Mesenteric fat pad (tissue), 1 donor: Measurements from ENCODE around the gene RFPL4A. TPM values are rescaled to one million over a fixed set of nuclear protein-coding genes. Genes with fewer than 3 reads are reported as not detected.

Source experiments
- DNase-seq: peaks from one replicate; pipeline ENCODE4 v3.0.0-alpha.2; 2020; ENCODE audit warnings: low spot score
- total RNA-seq: library from RNA; stranded (reverse); fragmentation: NEBNext Ultra II Directional; extraction: Animal tissue kit (Norgen Biotek cat#: 25700); gene quantifications from one replicate; pipeline ENCODE4 v1.2.1, GENCODE V29; 2021
- donor health status: DM: yes; HTN: yes; CAD: no.

RFPL4A gene
- total RNA-seq, 1 donor from 2014 or later = not detected

GRCh38 chr19:55802281-55802680, 43.4 kb downstream of the RFPL4A start:
- DNase-seq = no peak

GRCh38 chr19:55809381-55810058, 50.6 kb downstream of the RFPL4A start:
- DNase-seq = no peak

GRCh38 chr19:55811340-55811739, 52.4 kb downstream of the RFPL4A start:
- no peak for DNase-seq

GRCh38 chr19:55812449-55812848, 53.6 kb downstream of the RFPL4A start:
- DNase-seq = no peak

Other genes with a start within 250 kb of the RFPL4A start
- gene SBK2, start 222.0 kb upstream of the RFPL4A start, total RNA-seq = not detected
- gene SBK3, start 213.6 kb upstream of the RFPL4A start, total RNA-seq = 1.7 TPM
- gene ZNF579, start 178.2 kb upstream of the RFPL4A start, total RNA-seq = 10.9 TPM
- gene FIZ1, start 159.6 kb upstream of the RFPL4A start, total RNA-seq = 12.8 TPM
- gene ZNF524, start 158.8 kb upstream of the RFPL4A start, total RNA-seq = 19.1 TPM
- gene ZNF865, start 153.4 kb upstream of the RFPL4A start, total RNA-seq = 12.0 TPM
- gene ZNF784, start 134.5 kb upstream of the RFPL4A start, total RNA-seq = 4.5 TPM
- 39.6 TPM for gene ZNF580, start 118.1 kb upstream of the RFPL4A start, total RNA-seq
- 11.3 TPM for gene ZNF581, start 115.4 kb upstream of the RFPL4A start, total RNA-seq
- gene CCDC106, start 110.9 kb upstream of the RFPL4A start, total RNA-seq = 16.4 TPM
- gene U2AF2, start 104.1 kb upstream of the RFPL4A start, total RNA-seq = 126 TPM
- 114 TPM for gene EPN1, start 83.9 kb upstream of the RFPL4A start, total RNA-seq
- gene NLRP9, start 20.7 kb upstream of the RFPL4A start, total RNA-seq = not detected
- gene RFPL4AL1, start 10.0 kb downstream of the RFPL4A start, total RNA-seq = not detected
- gene NLRP11, start 72.9 kb downstream of the RFPL4A start, total RNA-seq = not detected
- gene NLRP4, start 77.4 kb downstream of the RFPL4A start, total RNA-seq = not detected
- not detected for gene NLRP13, start 173.2 kb downstream of the RFPL4A start, total RNA-seq
- gene NLRP8, start 188.7 kb downstream of the RFPL4A start, total RNA-seq = not detected
- not detected for gene NLRP5, start 227.7 kb downstream of the RFPL4A start, total RNA-seq